Epidermal melanocyte (primary cell): ENCODE data around the gene BACH1.

Source experiments
- DNase-seq: peaks from one replicate; pipeline ENCODE4 v3.0.0; 2011; ENCODE audit warnings: low spot score; ENCODE audit not compliant: insufficient read length

The BACH1 gene

DNA sequence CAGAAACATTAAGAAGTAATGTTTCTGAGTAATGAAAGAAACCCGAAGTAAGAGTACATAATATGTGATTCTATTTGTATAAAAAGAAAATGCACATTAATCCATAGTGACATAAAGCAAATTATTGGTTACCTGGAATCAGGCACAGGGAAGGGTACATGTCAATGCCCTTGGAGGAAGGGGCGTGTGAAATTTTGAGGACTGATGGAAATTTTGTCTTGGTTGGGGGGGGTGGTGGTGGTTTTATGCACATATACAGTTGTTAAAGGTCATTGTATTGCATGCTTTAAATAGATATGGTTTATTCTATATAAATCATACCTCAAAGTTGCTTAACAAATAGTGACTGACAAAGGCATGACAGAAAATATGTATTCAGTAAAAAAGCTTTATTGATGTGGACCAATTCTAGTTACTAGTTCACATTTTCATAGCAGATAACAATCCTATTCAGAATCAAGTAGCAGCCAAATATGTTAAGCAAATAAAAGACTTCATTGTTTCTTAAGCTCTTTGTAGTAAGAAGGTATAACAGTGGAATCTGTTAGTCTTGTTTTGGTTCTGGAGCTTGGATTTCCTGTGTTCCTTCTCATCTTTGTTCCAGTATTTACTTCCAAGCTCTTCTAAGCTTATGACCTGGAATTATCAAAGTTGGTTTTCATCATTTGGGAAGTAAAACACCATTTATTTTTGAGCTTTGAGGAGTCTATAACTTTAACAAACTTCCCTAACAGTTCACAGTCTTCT, 15.1 kb downstream of the BACH1 start:
- no peak for DNase-seq

DNA sequence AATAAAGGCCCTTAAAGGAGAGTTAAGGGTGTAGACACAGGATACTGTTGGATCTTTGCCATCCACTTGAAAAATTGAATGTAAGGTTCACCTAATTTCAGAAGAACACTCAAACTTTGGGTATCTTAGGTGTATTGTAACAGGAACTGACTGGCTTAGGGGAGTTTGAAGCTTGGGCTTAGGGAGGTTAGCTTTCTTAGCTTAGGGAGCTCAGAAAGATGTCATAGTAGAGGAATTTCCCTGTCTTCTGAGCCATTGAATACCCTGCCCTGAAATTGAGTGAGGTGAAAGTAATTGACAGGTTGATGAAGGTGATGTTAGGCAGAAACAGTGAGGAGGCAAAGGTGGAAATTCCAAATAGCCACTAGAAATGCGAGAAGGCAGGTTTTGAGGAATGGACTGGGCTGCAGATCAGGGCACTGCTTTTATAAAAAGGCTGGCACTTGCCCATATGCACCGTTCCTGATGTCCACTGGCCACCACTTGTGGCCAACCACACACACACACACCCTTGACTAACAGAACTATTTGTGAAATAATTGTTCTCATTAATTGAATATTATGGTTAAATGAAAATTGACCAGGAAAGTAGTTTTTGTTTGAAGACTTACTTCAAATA, 16.5 kb downstream of the BACH1 start:
- DNase-seq = no peak

DNA sequence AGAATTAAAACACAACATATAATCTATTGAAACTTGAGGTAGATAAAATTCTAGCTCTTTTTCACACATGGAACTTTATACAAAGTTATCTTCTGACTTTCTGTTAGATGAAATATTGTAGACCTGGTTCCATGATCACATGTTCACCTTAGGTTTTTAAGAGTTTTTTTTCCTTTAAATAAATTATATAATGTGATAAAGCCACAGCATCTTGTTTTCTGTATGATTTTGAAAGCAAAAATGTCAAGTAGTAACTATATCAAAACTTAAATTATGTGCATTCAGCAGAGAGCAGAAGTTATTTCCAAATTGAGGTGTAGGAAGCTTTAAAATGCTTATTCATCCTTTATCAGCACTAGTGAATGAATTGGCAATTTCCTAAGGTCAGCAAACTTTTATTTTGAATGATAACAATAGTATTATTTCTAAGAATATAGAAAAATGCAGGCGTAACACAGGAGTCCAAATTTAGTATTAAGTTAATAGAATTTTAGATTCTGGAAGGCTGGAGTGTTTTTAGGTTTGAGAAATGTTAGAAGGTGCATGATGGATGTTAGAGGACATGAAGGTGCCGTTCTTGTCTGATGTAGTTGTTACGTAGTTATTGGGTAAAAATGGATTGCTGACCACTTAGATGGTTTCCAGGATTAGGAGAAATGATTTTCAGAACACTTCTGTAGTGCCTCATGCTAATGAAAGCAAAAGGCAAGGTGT, 17.5 kb downstream of the BACH1 start:
- DNase-seq = no peak

DNA sequence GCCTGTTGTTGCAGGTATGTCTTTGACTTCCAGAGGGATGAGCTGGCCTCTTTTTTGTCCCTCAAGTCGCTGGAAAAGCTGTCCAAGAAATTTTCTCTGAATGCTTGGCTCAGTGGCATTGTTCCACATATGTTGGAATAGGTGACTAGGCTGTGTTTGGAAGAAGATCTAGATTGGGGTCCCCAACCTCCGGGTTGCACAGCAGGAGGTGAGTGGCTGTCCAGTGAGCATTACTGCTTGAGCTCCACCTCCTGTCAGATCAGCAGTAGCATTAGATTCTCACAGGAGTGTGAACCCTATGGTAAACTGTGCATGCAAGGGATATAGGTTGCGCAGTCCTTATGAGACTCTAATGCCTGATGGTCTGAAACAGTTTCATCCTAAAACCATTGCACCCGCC, 18.1 kb downstream of the BACH1 start:
- DNase-seq = no peak

DNA sequence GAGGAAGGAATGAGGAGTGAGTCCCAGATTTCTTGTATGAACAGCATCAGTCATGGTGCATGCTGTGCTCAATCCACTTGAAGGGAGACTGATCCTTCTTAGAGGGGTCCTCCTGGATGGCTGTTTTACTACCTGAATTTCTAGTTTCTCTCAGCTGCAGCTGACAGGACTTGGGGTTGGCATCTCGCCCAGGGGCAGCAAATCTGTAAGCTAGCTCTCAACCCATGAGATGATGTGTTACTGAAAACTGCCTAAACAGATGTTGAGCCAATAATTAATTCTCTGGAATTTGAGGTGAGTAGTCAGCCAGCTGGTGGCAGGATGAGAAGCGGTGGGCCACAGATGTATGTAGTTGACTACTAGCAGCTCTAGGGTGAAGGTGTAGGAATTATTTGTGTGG, 19.6 kb downstream of the BACH1 start:
- DNase-seq = no peak

DNA sequence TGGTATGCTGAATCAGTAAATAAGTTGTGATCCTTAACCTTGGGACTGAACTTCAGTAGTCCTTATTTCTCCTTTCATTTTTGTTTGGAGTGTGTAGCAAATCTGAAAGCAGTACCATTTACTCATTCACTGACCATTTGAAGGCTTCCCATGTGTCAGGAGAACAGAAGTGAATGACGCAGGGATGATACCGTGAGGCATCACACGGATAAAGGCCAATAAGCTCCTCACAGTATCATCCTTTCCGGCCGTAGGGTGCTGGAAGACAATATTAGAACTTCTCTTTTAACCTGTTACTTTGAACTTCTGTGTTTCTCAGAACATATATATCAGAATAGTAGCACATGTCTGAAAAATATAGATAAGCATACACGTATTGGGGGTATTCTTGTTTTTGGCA, 21.3 kb downstream of the BACH1 start:
- DNase-seq = no peak

DNA sequence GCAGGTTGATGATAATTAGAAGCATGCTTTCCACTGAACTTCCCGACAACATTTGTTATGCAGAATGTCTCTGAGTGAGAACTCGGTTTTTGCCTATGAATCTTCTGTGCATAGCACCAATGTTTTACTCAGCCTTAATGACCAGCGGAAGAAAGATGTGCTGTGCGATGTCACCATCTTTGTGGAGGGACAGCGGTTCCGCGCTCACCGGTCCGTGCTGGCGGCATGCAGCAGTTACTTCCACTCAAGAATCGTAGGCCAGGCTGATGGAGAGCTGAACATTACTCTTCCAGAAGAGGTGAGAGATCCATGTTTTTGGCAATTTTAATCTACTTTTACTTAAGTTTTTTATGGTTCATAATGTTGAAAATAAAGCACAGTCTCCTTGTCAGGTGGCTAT, 22.5 kb downstream of the BACH1 start:
- DNase-seq = no peak

DNA sequence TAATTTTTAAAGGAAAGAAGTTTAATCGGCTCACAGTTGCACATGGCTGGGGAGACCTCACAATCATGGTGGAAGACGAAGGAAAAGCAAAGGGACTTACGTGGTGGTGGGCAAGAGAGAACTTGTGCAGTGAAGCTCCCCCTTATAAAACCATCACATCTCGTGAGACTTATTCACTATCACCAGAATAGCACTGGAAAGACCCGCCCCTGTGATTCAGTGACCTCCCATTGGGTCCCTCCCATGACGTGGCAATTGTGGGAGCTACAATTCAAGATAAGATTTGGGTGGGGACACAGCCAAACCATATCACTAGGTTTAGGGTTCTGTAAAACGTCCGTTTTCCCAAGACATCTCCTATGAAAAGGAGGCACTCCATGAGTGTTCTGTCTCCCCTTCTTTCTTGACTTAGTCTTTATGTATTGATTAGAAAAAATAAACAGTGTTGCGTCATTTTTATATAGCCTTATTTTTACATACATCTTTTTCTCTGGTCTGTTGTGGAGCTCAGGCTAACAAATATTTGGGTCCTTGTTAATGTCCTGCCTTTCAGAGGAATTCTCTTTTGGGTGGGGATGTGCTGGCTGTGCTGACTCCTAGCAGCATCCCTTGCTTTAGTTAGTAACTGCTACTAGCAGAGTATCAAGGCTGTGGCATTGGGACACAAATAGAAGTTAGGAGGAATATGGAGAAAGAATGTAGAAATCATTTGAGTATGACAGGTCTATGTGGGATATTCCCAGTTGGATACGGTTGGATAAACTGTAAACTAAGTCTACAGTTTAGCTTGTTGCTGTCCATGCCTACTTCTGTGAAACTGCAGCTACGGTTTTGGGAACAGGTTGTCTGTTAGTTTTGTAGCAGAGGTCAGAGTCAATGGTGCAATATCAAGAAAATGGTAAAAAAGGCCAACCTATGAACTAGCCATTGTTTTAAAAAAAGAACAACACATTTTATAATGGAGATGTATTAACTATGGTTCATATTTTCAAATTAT, 23.5 kb downstream of the BACH1 start:
- no peak for DNase-seq

DNA sequence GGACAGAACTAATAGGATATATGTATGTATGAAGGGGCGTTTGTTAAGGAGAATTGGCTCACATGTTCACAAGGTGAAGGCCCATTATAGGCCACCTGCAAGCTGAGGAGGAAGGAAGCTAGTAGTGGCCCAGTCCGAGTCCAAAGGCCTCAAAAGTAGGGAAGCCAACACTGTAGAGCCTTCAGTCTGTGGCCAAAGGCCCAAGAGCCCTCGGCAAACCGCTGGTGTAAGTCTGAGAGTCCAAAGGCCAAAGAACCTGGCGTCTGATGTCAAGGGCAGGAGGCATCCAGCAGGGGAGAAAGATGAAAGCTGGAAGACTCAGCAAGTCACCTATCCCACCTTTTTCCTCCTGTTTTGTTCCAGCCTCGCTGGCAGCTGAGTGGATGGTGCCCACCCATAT, 24.5 kb downstream of the BACH1 start:
- DNase-seq = no peak

DNA sequence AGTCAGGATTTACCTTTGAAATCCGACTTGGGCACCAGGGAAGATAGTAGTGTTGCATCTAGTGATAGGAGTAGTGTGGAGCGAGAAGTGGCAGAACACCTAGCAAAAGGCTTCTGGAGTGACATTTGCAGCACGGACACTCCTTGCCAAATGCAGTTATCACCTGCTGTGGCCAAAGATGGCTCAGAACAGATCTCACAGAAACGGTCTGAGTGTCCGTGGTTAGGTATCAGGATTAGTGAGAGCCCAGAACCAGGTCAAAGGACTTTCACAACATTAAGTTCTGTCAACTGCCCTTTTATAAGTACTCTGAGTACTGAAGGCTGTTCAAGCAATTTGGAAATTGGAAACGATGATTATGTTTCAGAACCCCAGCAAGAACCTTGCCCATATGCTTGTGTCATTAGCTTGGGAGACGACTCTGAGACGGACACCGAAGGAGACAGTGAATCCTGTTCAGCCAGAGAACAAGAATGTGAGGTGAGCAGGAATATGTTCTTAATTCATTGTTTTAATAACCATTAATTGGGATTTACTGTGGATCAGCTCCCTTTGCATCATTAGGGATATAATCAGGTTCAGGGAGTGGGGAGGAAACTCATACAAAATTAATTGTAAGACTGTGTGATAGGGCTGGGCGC, 28.3 kb downstream of the BACH1 start:
- no peak for DNase-seq

DNA sequence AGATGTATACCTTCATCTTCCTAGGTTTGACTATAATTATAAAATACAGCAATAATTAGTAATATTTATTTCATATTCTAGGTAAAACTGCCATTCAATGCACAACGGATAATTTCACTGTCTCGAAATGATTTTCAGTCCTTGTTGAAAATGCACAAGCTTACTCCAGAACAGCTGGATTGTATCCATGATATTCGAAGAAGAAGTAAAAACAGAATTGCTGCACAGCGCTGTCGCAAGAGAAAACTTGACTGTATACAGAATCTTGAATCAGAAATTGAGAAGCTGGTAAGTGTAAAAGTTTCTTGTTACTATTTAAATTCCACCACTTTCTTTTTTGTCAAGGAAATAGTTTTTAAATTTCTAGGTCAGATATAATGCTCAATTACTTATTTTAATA, 30.7 kb downstream of the BACH1 start:
- DNase-seq = no peak

DNA sequence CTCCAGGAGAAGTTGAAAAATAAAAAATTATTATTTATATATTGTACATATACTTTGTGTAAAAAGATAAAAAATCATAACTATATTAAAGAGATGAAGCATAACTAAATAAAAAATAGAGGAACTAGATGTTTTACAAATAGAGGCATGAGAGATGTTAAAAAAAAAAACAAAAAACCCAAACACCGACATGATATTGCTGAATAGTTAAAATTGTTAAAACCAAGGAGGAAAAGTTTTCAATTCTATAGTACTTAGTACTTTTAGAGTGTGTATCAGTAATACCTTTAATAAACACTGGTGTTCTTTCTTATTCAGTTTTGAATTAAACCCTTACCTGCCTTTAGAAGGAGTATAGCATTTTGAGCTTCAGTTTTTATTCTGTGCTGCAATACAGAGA, 32.1 kb downstream of the BACH1 start:
- DNase-seq = no peak

DNA sequence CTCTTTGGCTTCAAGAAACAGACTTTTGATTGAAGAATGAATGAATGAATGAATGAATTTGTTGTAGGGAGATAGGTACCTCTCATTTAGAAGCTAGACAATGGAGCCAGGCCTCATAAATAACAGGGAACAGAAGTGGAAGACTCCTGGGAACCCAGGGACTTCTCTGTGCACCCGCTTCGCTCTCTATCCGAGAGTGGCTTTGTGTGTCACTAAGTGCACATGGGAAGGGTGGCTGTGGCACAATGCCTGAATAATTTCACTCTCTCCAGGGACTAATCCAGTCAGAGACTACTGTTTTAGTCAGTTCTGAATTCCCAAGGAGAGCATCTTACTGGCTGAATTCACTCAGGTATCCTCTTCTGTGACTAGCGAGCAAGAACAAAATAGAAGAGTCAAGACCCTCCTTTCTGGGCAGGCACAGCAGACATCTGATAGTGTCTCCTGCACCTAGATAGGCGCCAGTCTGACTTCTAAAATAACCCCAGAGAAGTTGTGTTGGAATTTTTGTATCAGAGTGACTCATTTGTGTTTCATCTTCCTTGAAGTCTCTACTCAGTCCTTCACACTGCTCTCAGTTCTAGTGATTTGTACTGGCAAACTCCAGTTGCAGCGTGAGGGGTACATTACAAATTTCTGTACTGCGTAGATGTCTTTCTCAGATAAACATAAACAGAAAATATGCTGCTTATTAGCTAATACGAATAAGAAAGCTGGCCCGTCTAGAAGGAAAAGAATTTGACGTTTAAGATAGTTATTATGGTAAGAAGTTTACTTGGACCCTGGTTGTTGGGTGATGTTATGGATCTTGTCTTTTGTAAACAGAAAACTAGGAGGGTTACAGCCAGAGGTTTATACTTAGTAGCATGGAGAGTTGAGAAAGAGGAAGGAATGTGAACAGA, 34.0 kb downstream of the BACH1 start:
- no peak for DNase-seq

DNA sequence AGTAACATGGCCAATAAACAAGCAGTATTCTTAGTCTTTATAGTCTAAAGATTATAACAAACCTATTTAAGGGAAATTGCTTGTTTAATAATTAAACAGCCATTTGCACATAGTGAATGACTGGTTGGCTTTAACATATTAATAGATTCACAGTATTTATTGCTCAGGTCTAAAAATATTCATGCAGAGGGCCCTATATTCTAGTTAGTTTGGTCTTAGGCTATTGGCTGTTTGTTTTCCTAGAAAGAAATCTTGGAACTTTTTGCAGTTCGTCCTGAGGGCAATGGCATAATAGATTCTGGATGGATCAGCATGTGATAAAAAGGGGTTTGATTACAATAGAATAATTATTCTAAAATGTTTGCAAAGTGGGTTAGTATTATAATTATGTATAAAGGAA, 34.7 kb downstream of the BACH1 start:
- no peak for DNase-seq

DNA sequence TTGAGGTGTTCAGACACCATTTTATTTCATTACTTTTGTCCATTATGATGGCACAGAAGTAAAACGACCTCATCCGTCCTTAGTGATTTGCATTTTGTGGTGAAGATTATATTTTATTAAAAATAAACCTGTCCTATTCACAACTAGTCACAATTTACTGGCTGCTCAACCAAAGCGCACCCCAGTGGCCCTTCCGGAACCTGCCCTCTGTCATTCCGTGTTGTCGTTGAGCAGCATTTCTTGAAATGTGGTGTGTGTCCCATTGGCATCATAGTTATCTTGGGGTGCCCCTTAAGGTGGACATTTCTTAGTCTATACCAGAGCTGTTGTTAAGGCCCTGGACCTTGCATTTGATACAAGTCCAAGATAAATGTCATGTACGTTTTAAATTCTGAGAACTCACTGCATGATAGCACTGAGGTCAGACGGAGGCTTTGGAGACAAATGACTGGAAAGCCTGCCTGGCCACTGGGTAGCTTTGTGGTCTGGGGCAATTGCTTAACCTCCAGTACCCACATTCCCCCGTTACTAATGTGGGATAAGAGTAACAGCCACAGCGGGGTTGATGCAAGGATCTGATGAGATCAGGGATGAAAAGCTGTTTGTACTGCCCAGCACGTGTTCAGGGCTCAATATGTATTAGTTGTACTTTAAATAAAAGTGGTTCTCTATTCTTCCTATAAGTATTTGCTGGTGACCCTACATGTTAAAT, 36.2 kb downstream of the BACH1 start:
- DNase-seq = no peak

DNA sequence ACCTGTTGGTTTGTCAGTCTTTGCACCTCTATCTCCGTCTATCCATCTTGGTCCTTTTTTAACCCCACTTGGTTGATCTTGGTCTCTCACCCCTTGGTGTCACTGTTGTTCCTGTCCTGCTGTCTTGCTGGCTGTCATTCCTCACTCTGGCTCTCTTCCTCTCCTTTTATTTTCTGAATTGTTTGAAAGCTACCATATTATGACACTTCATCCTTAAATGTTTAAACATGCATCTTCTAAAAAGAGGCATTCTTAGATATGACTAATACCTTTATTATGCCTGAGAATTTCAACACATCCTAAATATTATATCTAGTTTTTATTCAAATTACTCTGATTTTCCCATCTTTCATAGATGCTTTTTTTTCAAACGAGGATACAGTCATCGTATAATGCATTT, 37.0 kb downstream of the BACH1 start:
- no peak for DNase-seq

DNA sequence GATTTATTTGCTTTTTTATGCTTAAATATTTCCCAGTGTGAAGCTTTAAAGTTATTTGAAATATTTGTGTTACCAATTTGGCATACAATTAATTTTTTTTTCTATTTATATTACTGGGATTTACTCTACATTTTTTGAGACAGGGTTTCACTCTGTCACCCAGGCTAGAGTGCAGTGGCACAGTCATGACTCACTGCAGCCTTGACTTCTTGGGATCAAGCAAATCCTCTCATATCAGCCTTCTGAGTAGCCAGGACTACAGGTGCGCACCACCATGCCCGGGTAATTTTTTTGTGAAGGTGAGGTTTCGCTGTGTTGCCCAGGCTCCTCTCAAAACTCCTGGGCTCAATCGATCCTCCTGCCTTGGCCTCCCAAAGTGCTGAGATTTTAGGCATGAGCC, 39.5 kb downstream of the BACH1 start:
- no peak for DNase-seq

DNA sequence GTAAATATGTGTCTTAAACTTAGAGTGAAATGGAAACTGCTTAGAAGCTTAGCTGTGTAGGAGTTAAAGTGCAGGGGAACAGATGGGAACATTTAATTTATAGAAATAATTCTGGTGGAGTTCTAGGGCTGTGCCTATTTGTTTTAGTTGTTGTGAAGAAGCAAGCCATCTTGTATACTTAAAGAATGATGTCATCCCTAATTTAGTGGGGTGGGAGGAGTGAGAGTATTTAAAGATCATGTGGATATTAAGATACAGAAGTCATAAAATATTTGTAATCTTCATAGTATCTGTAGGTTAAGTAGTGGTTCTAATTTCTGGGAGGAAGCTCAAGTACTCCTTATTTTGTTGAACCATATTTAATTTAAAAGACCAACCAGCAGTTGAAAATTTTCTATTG, 41.5 kb downstream of the BACH1 start:
- no peak for DNase-seq

DNA sequence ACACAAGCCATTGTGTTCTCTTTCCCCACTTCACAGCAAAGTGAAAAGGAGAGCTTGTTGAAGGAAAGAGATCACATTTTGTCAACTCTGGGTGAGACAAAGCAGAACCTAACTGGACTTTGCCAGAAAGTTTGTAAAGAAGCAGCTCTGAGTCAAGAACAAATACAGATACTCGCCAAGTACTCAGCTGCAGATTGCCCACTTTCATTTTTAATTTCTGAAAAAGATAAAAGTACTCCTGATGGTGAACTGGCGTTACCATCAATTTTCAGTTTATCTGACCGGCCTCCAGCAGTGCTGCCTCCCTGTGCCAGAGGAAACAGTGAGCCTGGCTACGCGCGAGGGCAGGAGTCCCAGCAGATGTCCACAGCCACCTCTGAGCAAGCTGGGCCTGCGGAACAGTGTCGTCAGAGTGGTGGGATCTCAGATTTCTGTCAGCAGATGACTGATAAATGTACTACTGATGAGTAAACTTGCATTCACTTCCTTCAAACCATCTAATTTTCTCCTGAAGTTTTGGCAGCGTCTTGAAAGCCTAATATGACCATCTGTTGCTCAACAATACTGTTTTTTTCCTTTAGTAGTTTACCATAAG, 43.7 kb downstream of the BACH1 start:
- DNase-seq = peak; percentile 37
